Adrenal gland (tissue), 12 donors: ENCODE data around the gene SPTAN1. TPM values are rescaled to one million over a fixed set of nuclear protein-coding genes. Genes with fewer than 3 reads are reported as not detected.

ENCODE experiments used
- DNase-seq, 7 donors: peaks; one replicate each; pipeline ENCODE4 v3.0.0-alpha.2; 2019 to 2020
- H3K27ac ChIP-seq, 5 donors: fragments of 200-600 bp; sonication (generic) in 4 of 5; 1 replicate in 3 of 5; 2 replicates in 2 of 5; pipeline versions ENCODE4 v1.5.1 to v1.8.0; 2016 to 2020; ENCODE audit warnings: mild to moderate bottlenecking in 1 of 5
- H3K27me3 ChIP-seq: fragments of 200-600 bp; 2 replicates; pipeline ENCODE4 v1.8.0; 2021
- H3K36me3 ChIP-seq, 2 donors: fragments of 200-600 bp; replicated peaks in 1 of 2; 1 replicate in 1 of 2; 2 replicates in 1 of 2; pipeline versions ENCODE4 v1.5.1 to v1.8.0; 2018 to 2022
- H3K4me1 ChIP-seq, 2 donors: fragments of 200-600 bp; replicated peaks in 1 of 2; 1 replicate in 1 of 2; 2 replicates in 1 of 2; pipeline versions ENCODE4 v1.5.1 to v1.8.0; 2018 to 2021
- H3K4me3 ChIP-seq, 4 donors: fragments of 200-600 bp; sonication (generic) in 3 of 4; one replicate each; pipeline ENCODE4 v1.5.1; 2016 to 2018
- H3K9me3 ChIP-seq, 3 donors: fragments of 200-600 bp; sonication (generic) in 1 of 3; replicated peaks in 1 of 3; 1 replicate in 2 of 3; 2 replicates in 1 of 3; pipeline versions ENCODE4 v1.5.1 to v1.8.0; 2016 to 2021
- POLR2A ChIP-seq, 2 donors: fragments of 450-650 bp; IDR thresholded peaks; one replicate each; pipeline ENCODE4 v1.6.1; 2017; ENCODE audit warnings: antibody characterized with exemption in 2 of 2, mild to moderate bottlenecking in 2 of 2, moderate library complexity in 1 of 2
- WGBS, 4 donors: extraction: QIAGEN DNeasy Blood & Tissue Kit in 2 of 4; methylation state at CpG; one replicate each; pipeline versions ENCODE4 v1.1.5 to v1.1.7; 2013 to 2017; 5-methylcytosine and 5-hydroxymethylcytosine counted together
- intact Hi-C, 2 donors: fragments of 100-400 bp; cut with DNase I; formaldehyde crosslinking; loops; one replicate each; pipeline versions ENCODE4 v1.14.1 to v1.15.0; 2022 to 2023
- polyA plus RNA-seq, 3 donors: library from polyadenylated mRNA; stranded (reverse); fragments of 200-250 nt in 2 of 3; fragments of 350-450 nt in 1 of 3; fragmentation: Illumina TruSeq in 1 of 3; extraction: RNeasy Lipid Tissue Mini Kit (QIAGEN cat#74804) in 1 of 3; gene quantifications; one replicate each; pipeline ENCODE4 v1.2.3, GENCODE V29; 2013 to 2014
- total RNA-seq, 9 donors: library from RNA; depleted of rRNA in 4 of 9; stranded (reverse); fragments of >200 nt in 4 of 9; fragments of 120-200 nt in 1 of 9; fragmentation: NEBNext Ultra II Directional in 1 of 9; extraction: Animal tissue kit (Norgen Biotek cat#: 25700) in 1 of 9; gene quantifications; one replicate each; pipeline versions ENCODE4 v1.1.0 to v1.2.4, GENCODE V29; 2013 to 2023
- TF ChIP-seq, protein P1 (sequence below), 6 experiments: fragments of 450-650 bp in 4 of 6; fragments of 200-600 bp in 2 of 6; sonication (generic) in 1 of 6; IDR thresholded peaks; 1 replicate in 5 of 6; 2 replicates in 1 of 6; pipeline versions ENCODE4 v1.5.1 to v1.8.0; 2016 to 2021; ENCODE audit warnings: antibody characterized with exemption in 6 of 6, mild to moderate bottlenecking in 2 of 6, moderate library complexity in 1 of 6
- donor health status: healthy with polysubstance abuse.
- donor health status: Bipolar disorder and iron deficiency.
- donor health status: DM: yes; HTN: yes; CAD: no.
- donor health status: DM: no; HTN: no; CAD: no.
- donor health status: DM: no; HTN: no; CAD: no.
- donor health status: DM: yes; HTN: yes; CAD: no.

The SPTAN1 gene
- total and polyA plus RNA-seq, 12 donors = 136 to 316 (median 227) TPM

DNA sequence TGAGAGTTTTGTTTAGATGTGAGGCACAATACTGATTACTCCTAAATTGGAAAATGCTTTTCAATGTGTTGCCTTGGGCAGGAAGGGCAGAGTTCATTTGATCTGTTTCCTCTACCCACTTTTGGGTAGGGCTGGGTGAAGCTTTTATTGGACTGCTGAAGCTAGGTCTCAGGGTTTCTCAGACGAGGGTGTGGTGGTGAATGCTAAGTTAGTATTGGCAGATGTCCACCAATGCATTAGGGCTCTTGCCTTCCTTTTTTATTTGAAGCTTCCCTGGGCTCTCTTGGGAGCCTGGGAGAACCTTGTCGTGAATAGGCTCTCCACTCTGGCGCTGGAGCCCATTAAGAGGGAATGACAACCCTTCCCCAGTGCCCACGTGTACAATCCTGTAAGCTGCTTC lies 23.1 kb downstream of the SPTAN1 start:
- WGBS, 4 donors = 48 to 70% (median 66%) methylated on average over 2 to 4 of the region's 4 CpGs
- H3K36me3 ChIP-seq = peaks cover 0 to 86% of the 10 kb centered on the region in 2 donors

GRCh38 chr9:128575916-128576315 lies 23.5 kb downstream of the SPTAN1 start:
- WGBS, 4 donors = 72 to 94% (median 92%) methylated on average over 2 of the region's 2 CpGs
- H3K27ac ChIP-seq = no peak overlapping the region

More for the DNA sequence above, 23.1 kb downstream of the SPTAN1 start:
- no peaks in the 10 kb centered on the region for H3K4me1 ChIP-seq
- no peaks in the 10 kb centered on the region for H3K9me3 ChIP-seq
- H3K27me3 ChIP-seq = no peaks in the 10 kb centered on the region
- intact Hi-C loops = no loop called here
- no peak overlapping the region for H3K4me3 ChIP-seq
- DNase-seq = no peak
- no peak overlapping the region for H3K27ac ChIP-seq
- TF ChIP-seq, protein P1, sequence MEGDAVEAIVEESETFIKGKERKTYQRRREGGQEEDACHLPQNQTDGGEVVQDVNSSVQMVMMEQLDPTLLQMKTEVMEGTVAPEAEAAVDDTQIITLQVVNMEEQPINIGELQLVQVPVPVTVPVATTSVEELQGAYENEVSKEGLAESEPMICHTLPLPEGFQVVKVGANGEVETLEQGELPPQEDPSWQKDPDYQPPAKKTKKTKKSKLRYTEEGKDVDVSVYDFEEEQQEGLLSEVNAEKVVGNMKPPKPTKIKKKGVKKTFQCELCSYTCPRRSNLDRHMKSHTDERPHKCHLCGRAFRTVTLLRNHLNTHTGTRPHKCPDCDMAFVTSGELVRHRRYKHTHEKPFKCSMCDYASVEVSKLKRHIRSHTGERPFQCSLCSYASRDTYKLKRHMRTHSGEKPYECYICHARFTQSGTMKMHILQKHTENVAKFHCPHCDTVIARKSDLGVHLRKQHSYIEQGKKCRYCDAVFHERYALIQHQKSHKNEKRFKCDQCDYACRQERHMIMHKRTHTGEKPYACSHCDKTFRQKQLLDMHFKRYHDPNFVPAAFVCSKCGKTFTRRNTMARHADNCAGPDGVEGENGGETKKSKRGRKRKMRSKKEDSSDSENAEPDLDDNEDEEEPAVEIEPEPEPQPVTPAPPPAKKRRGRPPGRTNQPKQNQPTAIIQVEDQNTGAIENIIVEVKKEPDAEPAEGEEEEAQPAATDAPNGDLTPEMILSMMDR (IDR thresholded peaks at IDR 0.05) = no peak
- no peak for TF ChIP-seq POLR2A (IDR thresholded peaks at IDR 0.05)

GRCh38 chr9:128577206-128577605 lies 24.8 kb downstream of the SPTAN1 start:
- Histone ChIP-seq H3K4me3 (no peak overlapping the region), H3K9me3 (no peaks in the 10 kb centered on the region), H3K27me3 (no peaks in the 10 kb centered on the region), H3K27ac (no peak overlapping the region), H3K4me1 (no peaks in the 10 kb centered on the region), H3K36me3 (peaks cover 0 to 92% of the 10 kb centered on the region in 2 donors)
- WGBS, 4 donors = 87 to 97% (median 92%) methylated on average over 8 of the region's 8 CpGs
- no peak for TF ChIP-seq POLR2A (IDR thresholded peaks at IDR 0.05)
- TF ChIP-seq, protein P1 (IDR thresholded peaks at IDR 0.05) = no peak
- no peak for DNase-seq
- intact Hi-C loops = no loop called here

More at GRCh38 chr9:128575916-128576315, 23.5 kb downstream of the SPTAN1 start:
- intact Hi-C loops = no loop called here
- no peak overlapping the region for H3K4me3 ChIP-seq
- no peak for TF ChIP-seq POLR2A (IDR thresholded peaks at IDR 0.05)
- TF ChIP-seq, protein P1 (IDR thresholded peaks at IDR 0.05) = no peak
- no peak for DNase-seq
- no peaks in the 10 kb centered on the region for H3K27me3 ChIP-seq
- no peaks in the 10 kb centered on the region for H3K4me1 ChIP-seq
- peaks cover 0 to 87% of the 10 kb centered on the region in 2 donors for H3K36me3 ChIP-seq
- H3K9me3 ChIP-seq = no peaks in the 10 kb centered on the region

GRCh38 chr9:128579194-128579593 lies 26.8 kb downstream of the SPTAN1 start:
- WGBS, 4 donors = 81 to 95% (median 85%) methylated on average over 1 of the region's 1 CpG
- TF ChIP-seq POLR2A (IDR thresholded peaks at IDR 0.05) = no peak
- TF ChIP-seq, protein P1 (IDR thresholded peaks at IDR 0.05) = no peak
- no peaks in the 10 kb centered on the region for H3K9me3 ChIP-seq
- H3K36me3 ChIP-seq = peaks cover 0 to 99% of the 10 kb centered on the region in 2 donors
- H3K27ac ChIP-seq = no peak overlapping the region
- H3K27me3 ChIP-seq = no peaks in the 10 kb centered on the region
- DNase-seq = no peak
- intact Hi-C loops = no loop called here
- no peaks in the 10 kb centered on the region for H3K4me1 ChIP-seq
- no peak overlapping the region for H3K4me3 ChIP-seq
